ENCODE data around the gene PHC2. TPM values are rescaled to one million over a fixed set of nuclear protein-coding genes. Genes with fewer than 3 reads are reported as not detected.

The PHC2 gene
- total RNA-seq, 4 donors from 2014 or later: 77.8 to 81.3 (median 79.5) TPM

GRCh38 chr1:33410091-33410701 is 20.7 kb downstream of the PHC2 start:
- WGBS: 66% methylated on average over 5 of the region's 5 CpGs
- TF ChIP-seq POLR2AphosphoS5 (IDR thresholded peaks at IDR 0.05): no peak
- TF ChIP-seq POLR2A (IDR thresholded peaks at IDR 0.05): no peak
- TF ChIP-seq EP300 (IDR thresholded peaks at IDR 0.05): no peak
- TF ChIP-seq, protein P1, sequence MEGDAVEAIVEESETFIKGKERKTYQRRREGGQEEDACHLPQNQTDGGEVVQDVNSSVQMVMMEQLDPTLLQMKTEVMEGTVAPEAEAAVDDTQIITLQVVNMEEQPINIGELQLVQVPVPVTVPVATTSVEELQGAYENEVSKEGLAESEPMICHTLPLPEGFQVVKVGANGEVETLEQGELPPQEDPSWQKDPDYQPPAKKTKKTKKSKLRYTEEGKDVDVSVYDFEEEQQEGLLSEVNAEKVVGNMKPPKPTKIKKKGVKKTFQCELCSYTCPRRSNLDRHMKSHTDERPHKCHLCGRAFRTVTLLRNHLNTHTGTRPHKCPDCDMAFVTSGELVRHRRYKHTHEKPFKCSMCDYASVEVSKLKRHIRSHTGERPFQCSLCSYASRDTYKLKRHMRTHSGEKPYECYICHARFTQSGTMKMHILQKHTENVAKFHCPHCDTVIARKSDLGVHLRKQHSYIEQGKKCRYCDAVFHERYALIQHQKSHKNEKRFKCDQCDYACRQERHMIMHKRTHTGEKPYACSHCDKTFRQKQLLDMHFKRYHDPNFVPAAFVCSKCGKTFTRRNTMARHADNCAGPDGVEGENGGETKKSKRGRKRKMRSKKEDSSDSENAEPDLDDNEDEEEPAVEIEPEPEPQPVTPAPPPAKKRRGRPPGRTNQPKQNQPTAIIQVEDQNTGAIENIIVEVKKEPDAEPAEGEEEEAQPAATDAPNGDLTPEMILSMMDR (IDR thresholded peaks at IDR 0.05): no peak
- Histone ChIP-seq H3K4me3 (no peak overlapping the region), H3K27me3 (no peaks in the 10 kb centered on the region), H3K4me1 (no peaks in the 10 kb centered on the region), H3K27ac (no peak overlapping the region), H3K36me3 (no peaks in the 10 kb centered on the region), H3K9me3 (peaks cover 5% of the 10 kb centered on the region)
- no peak for DNase-seq (ENCODE audit: low spot score in 2 of 2)

- Histone ChIP-seq H3K36me3 (no peaks in the 10 kb centered on the region), H3K4me3 (no peak overlapping the region), H3K9me3 (peaks cover 3% of the 10 kb centered on the region), H3K27me3 (no peaks in the 10 kb centered on the region), H3K27ac (no peak overlapping the region), H3K4me1 (no peaks in the 10 kb centered on the region)
- DNase-seq (ENCODE audit: low spot score in 2 of 2): no peak
- 68% methylated on average over 2 of the region's 2 CpGs for whole genome bisulfite sequencing
- TF ChIP-seq POLR2AphosphoS5 (IDR thresholded peaks at IDR 0.05) (no peak), EP300 (IDR thresholded peaks at IDR 0.05) (no peak), POLR2A (IDR thresholded peaks at IDR 0.05) (no peak)
- TF ChIP-seq, protein P1 (IDR thresholded peaks at IDR 0.05): no peak
Measured at GRCh38 chr1:33408093-33408436, 22.8 kb downstream of the PHC2 start.

GRCh38 chr1:33407352-33408092 is 23.4 kb downstream of the PHC2 start:
- TF ChIP-seq POLR2A (IDR thresholded peaks at IDR 0.05) (no peak), EP300 (IDR thresholded peaks at IDR 0.05) (no peak), POLR2AphosphoS5 (IDR thresholded peaks at IDR 0.05) (no peak)
- TF ChIP-seq, protein P1 (IDR thresholded peaks at IDR 0.05): no peak
- no peaks in the 10 kb centered on the region for H3K27me3 ChIP-seq
- DNase-seq (ENCODE audit: low spot score in 2 of 2): no peak
- H3K36me3 ChIP-seq: no peaks in the 10 kb centered on the region
- no peak overlapping the region for H3K4me3 ChIP-seq
- H3K27ac ChIP-seq: no peak overlapping the region
- WGBS: 73% methylated on average over 1 of the region's 1 CpG
- no peaks in the 10 kb centered on the region for H3K4me1 ChIP-seq
- peaks cover 3% of the 10 kb centered on the region for H3K9me3 ChIP-seq

DNA sequence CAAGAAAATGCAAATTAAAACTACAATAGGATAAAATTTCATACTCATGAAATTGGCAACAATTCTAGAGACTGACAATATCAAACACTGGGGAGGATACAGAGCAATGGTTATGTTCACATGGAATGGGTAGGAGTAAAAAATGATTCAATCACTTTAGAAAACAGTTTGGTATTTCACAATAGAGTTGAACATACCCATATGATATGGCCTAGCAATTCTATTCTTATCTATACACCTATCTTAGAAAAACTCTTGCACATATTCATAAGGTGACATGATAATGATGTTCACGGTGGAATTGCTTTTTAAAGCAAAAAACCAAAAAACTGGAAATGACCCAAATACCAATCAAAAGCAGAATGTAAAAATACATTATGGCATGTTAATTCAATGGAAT is 28.7 kb downstream of the PHC2 start:
- TF ChIP-seq EP300 (IDR thresholded peaks at IDR 0.05) (no peak), POLR2A (IDR thresholded peaks at IDR 0.05) (no peak), POLR2AphosphoS5 (IDR thresholded peaks at IDR 0.05) (no peak)
- TF ChIP-seq, protein P1 (IDR thresholded peaks at IDR 0.05): no peak

DNA sequence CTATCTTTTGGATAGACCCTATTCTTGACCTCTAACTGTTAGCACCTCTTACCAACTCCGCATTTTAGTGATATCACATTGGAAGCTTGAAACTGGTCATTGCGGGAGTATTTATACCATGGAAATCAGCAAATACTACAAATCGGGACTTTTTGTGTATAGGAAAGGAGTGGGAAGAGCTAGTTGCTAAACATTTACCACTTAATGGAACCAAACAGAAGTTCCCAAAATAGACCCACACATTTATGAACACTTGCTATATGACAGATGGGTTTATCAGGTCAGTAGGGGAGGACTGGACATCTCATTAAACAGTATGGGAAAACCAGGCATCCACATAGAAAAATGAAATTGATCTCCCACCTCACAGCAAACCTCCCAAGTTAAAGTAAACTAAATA is 29.4 kb downstream of the PHC2 start:
- H3K27me3 ChIP-seq: no peaks in the 10 kb centered on the region
- no peak overlapping the region for H3K4me3 ChIP-seq
- H3K27ac ChIP-seq: no peak overlapping the region
- no peak for DNase-seq (ENCODE audit: low spot score in 2 of 2)
- peaks cover 3% of the 10 kb centered on the region for H3K9me3 ChIP-seq
- no peaks in the 10 kb centered on the region for H3K4me1 ChIP-seq
- TF ChIP-seq POLR2A (IDR thresholded peaks at IDR 0.05): no peak
- no peak for TF ChIP-seq POLR2AphosphoS5 (IDR thresholded peaks at IDR 0.05)
- TF ChIP-seq, protein P1 (IDR thresholded peaks at IDR 0.05): no peak
- 95% methylated on average over 3 of the region's 3 CpGs for WGBS
- no peaks in the 10 kb centered on the region for H3K36me3 ChIP-seq

More for the DNA sequence above, 28.7 kb downstream of the PHC2 start:
- Histone ChIP-seq H3K9me3 (peaks cover 3% of the 10 kb centered on the region), H3K36me3 (no peaks in the 10 kb centered on the region), H3K4me3 (no peak overlapping the region), H3K27ac (no peak overlapping the region), H3K4me1 (no peaks in the 10 kb centered on the region), H3K27me3 (no peaks in the 10 kb centered on the region)
- DNase-seq (ENCODE audit: low spot score in 2 of 2): no peak
- 89% methylated on average over 1 of the region's 1 CpG for WGBS
